GM18907 (cell line): Measurements from ENCODE around the gene ATRN.

Source experiments
- ATAC-seq: cut with Tn5 transposase; IDR thresholded peaks from one replicate; pipeline ENCODE4 v1.9.1; 2021; ENCODE audit warnings: mild to moderate bottlenecking, moderate library complexity; ENCODE audit not compliant: unreplicated experiment

ATRN gene

GRCh38 chr20:3672547-3673171 is 201.8 kb downstream of the ATRN start:
- no peak for ATAC-seq

GRCh38 chr20:3673221-3674070 is 202.6 kb downstream of the ATRN start:
- no peak for ATAC-seq

GRCh38 chr20:3674447-3674846 is 203.6 kb downstream of the ATRN start:
- ATAC-seq = no peak

- no peak for ATAC-seq
These were observed 204.4 kb downstream of the ATRN start for GRCh38 chr20:3674995-3675900.

- ATAC-seq = no peak
These were observed 206.9 kb downstream of the ATRN start for GRCh38 chr20:3677733-3678132.

GRCh38 chr20:3678198-3678597 is 207.4 kb downstream of the ATRN start:
- no peak for ATAC-seq

GRCh38 chr20:3678856-3679720 is 208.3 kb downstream of the ATRN start:
- ATAC-seq = no peak

GRCh38 chr20:3679749-3680700 is 209.2 kb downstream of the ATRN start:
- no peak for ATAC-seq

- no peak for ATAC-seq
These were observed 210.0 kb downstream of the ATRN start for GRCh38 chr20:3680701-3681351.

GRCh38 chr20:3681352-3681930 is 210.6 kb downstream of the ATRN start:
- ATAC-seq = no peak

- ATAC-seq = no peak
These were observed 211.3 kb downstream of the ATRN start, which contains the start of gene ADAM33 for GRCh38 chr20:3681931-3682781. TSS of gene ADAM33 (minus strand) at chr20:3682010. CDS start at chr20:3682004, 6 bp downstream.

- ATAC-seq = no peak
These were observed 214.5 kb downstream of the ATRN start for GRCh38 chr20:3685341-3685740.

- no peak for ATAC-seq
These were observed 215.6 kb downstream of the ATRN start for GRCh38 chr20:3686421-3686820.

GRCh38 chr20:3686867-3687321 is 216.1 kb downstream of the ATRN start:
- ATAC-seq = no peak

- ATAC-seq = no peak
These were observed 216.8 kb downstream of the ATRN start for GRCh38 chr20:3687655-3688054.

- no peak for ATAC-seq
These were observed 219.2 kb downstream of the ATRN start for GRCh38 chr20:3689978-3690377.

GRCh38 chr20:3690413-3690812 is 219.6 kb downstream of the ATRN start:
- no peak for ATAC-seq
